Endothelial cell of umbilical vein (primary cell): ENCODE measurements around the gene MTA2.

Experiments
- EZH2 ChIP-seq: IDR thresholded peaks from 2 replicates; pipeline ENCODE4 v1.6.1; 2012; ENCODE audit warnings: borderline replicate concordance, low read depth, mild to moderate bottlenecking, moderate library complexity, low read length, inconsistent platforms; ENCODE audit not compliant: severe bottlenecking
- GATA2 ChIP-seq: IDR thresholded peaks from 2 replicates; pipeline ENCODE4 v1.7.0; 2011; ENCODE audit warnings: low read depth, mild to moderate bottlenecking, moderate library complexity, mixed read lengths, low read length; ENCODE audit not compliant: insufficient read length, insufficient read depth
- JUN ChIP-seq: IDR thresholded peaks from 2 replicates; pipeline ENCODE4 v1.6.1; 2011; ENCODE audit warnings: borderline replicate concordance, low read depth; ENCODE audit not compliant: insufficient read length, insufficient read depth
- MAX ChIP-seq: IDR thresholded peaks from 2 replicates; pipeline ENCODE4 v1.6.1; 2011; ENCODE audit not compliant: insufficient read depth, insufficient read length
- MYC ChIP-seq: IDR thresholded peaks from one replicate; pipeline ENCODE4 v1.6.1; 2011; ENCODE audit warnings: mild to moderate bottlenecking, low read depth, low read length
- POLR2A ChIP-seq: IDR thresholded peaks from 2 replicates; pipeline ENCODE4 v1.6.1; 2012; ENCODE audit warnings: low read depth, mild to moderate bottlenecking, control low read depth, low read length
- POLR2AphosphoS5 ChIP-seq: IDR thresholded peaks from 2 replicates; pipeline ENCODE4 v1.6.1; 2012; ENCODE audit warnings: low read depth, mild to moderate bottlenecking, control low read depth, low read length, moderate library complexity; ENCODE audit not compliant: insufficient read depth
- TF ChIP-seq, protein P1 (sequence below), 2 donors: IDR thresholded peaks; 1 replicate in 1 of 2; 2 replicates in 1 of 2; pipeline ENCODE4 v1.5.1; 2011; ENCODE audit warnings: low read length in 2 of 2, mild to moderate bottlenecking in 2 of 2, moderate library complexity in 2 of 2, control low read depth in 1 of 2, inconsistent platforms in 1 of 2, low read depth in 1 of 2; ENCODE audit not compliant: insufficient read depth in 1 of 2; ENCODE audit errors: extremely low read depth in 1 of 2

- TF ChIP-seq EZH2 (no peak), POLR2A (no peak), GATA2 (no peak), MYC (no peak), POLR2AphosphoS5 (no peak), MAX (no peak), JUN (no peak)
- TF ChIP-seq, protein P1, sequence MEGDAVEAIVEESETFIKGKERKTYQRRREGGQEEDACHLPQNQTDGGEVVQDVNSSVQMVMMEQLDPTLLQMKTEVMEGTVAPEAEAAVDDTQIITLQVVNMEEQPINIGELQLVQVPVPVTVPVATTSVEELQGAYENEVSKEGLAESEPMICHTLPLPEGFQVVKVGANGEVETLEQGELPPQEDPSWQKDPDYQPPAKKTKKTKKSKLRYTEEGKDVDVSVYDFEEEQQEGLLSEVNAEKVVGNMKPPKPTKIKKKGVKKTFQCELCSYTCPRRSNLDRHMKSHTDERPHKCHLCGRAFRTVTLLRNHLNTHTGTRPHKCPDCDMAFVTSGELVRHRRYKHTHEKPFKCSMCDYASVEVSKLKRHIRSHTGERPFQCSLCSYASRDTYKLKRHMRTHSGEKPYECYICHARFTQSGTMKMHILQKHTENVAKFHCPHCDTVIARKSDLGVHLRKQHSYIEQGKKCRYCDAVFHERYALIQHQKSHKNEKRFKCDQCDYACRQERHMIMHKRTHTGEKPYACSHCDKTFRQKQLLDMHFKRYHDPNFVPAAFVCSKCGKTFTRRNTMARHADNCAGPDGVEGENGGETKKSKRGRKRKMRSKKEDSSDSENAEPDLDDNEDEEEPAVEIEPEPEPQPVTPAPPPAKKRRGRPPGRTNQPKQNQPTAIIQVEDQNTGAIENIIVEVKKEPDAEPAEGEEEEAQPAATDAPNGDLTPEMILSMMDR (IDR thresholded peaks at IDR 0.05; ENCODE audit: extremely low read depth in 1 of 2, insufficient read depth in 1 of 2, low read depth in 1 of 2, low read length in 2 of 2) = no peak
Measured at GRCh38 chr11:62547691-62548281, 53.9 kb downstream of the MTA2 start.
